Astrocyte (in vitro differentiated cells and primary cell): ENCODE data around the gene TTC12. TPM values are rescaled to one million over a fixed set of nuclear protein-coding genes. Genes with fewer than 3 reads are reported as not detected.

Experiments
- DNase-seq: peaks from one replicate; pipeline ENCODE4 v3.0.0-alpha.2; 2010; ENCODE audit warnings: low read depth
- FAIRE-seq: peaks from 2 replicates; lab custom pipeline; 2011; peaks lifted over from hg19 to GRCh38; lab: Jason Lieb, UNC
- H2AFZ ChIP-seq: 2 replicates; pipeline ENCODE4 v1.6.0; 2012; ENCODE audit warnings: low read depth, low read length, inconsistent platforms
- H3K27ac ChIP-seq: 2 replicates; pipeline ENCODE4 v1.5.1; 2011; ENCODE audit warnings: low read depth, low read length, inconsistent platforms
- H3K27me3 ChIP-seq: 2 replicates; pipeline ENCODE4 v1.6.0; 2011; ENCODE audit warnings: low read length, inconsistent platforms; ENCODE audit not compliant: insufficient read depth
- H3K36me3 ChIP-seq: 2 replicates; pipeline ENCODE4 v1.5.1; 2011; ENCODE audit warnings: low read length, inconsistent platforms; ENCODE audit not compliant: insufficient read depth
- H3K4me1 ChIP-seq: 2 replicates; pipeline ENCODE4 v1.5.1; 2011; ENCODE audit warnings: low read length, inconsistent platforms; ENCODE audit not compliant: insufficient read depth
- H3K4me2 ChIP-seq: 2 replicates; pipeline ENCODE4 v1.6.0; 2012; ENCODE audit warnings: low read length, inconsistent platforms
- H3K4me3 ChIP-seq: 2 replicates; pipeline ENCODE4 v1.5.1; 2011; ENCODE audit warnings: low read depth, mild to moderate bottlenecking, low read length, inconsistent platforms; ENCODE audit not compliant: insufficient read depth
- H3K79me2 ChIP-seq: 2 replicates; pipeline ENCODE4 v1.6.0; 2012; ENCODE audit warnings: mild to moderate bottlenecking, low read length, inconsistent platforms; ENCODE audit not compliant: insufficient read depth
- H3K9ac ChIP-seq: 2 replicates; pipeline ENCODE4 v1.6.0; 2012; ENCODE audit warnings: mild to moderate bottlenecking, low read length, inconsistent platforms
- H3K9me3 ChIP-seq: 2 replicates; pipeline ENCODE4 v1.5.1; 2012; ENCODE audit warnings: low read depth, mild to moderate bottlenecking, low read length, inconsistent platforms; ENCODE audit not compliant: insufficient read depth
- H4K20me1 ChIP-seq: 2 replicates; pipeline ENCODE4 v1.6.0; 2012; ENCODE audit warnings: low read length, inconsistent platforms; ENCODE audit not compliant: insufficient read depth
- H3K27ac Mint-ChIP-seq: one replicate; pipeline ENCODE4 v1.8.0; 2021; ENCODE audit warnings: mild to moderate bottlenecking, mixed read lengths; ENCODE audit not compliant: unreplicated experiment
- H3K27me3 Mint-ChIP-seq: one replicate; pipeline ENCODE4 v1.8.0; 2021; ENCODE audit warnings: low read depth, mixed read lengths; ENCODE audit not compliant: unreplicated experiment
- H3K36me3 Mint-ChIP-seq: one replicate; pipeline ENCODE4 v1.8.0; 2021; ENCODE audit warnings: low read depth, mixed read lengths; ENCODE audit not compliant: unreplicated experiment
- H3K4me1 Mint-ChIP-seq: one replicate; pipeline ENCODE4 v1.8.0; 2021; ENCODE audit warnings: low read depth, mixed read lengths; ENCODE audit not compliant: unreplicated experiment
- H3K4me3 Mint-ChIP-seq: one replicate; pipeline ENCODE4 v1.8.0; 2021; ENCODE audit warnings: mild to moderate bottlenecking, moderate library complexity, mixed read lengths; ENCODE audit not compliant: unreplicated experiment
- H3K9me3 Mint-ChIP-seq: one replicate; pipeline ENCODE4 v1.8.0; 2021; ENCODE audit warnings: mild to moderate bottlenecking, mixed read lengths; ENCODE audit not compliant: unreplicated experiment
- CTCF ChIP-seq: IDR thresholded peaks from 2 replicates; pipeline ENCODE4 v1.5.1; 2011; ENCODE audit warnings: low read depth, mild to moderate bottlenecking, inconsistent platforms, low read length, moderate library complexity; ENCODE audit not compliant: insufficient read depth
- EZH2 ChIP-seq: IDR thresholded peaks from 2 replicates; pipeline ENCODE4 v1.6.1; 2012; ENCODE audit warnings: mild to moderate bottlenecking, low read length, inconsistent platforms; ENCODE audit not compliant: insufficient read depth
- total RNA-seq: library from RNA; stranded (reverse); gene quantifications from 2 replicates; pipeline ENCODE4 v1.2.1, GENCODE V29; 2021

Gene TTC12
- total RNA-seq, 1 donor from 2014 or later, result 9.4 TPM

DNA sequence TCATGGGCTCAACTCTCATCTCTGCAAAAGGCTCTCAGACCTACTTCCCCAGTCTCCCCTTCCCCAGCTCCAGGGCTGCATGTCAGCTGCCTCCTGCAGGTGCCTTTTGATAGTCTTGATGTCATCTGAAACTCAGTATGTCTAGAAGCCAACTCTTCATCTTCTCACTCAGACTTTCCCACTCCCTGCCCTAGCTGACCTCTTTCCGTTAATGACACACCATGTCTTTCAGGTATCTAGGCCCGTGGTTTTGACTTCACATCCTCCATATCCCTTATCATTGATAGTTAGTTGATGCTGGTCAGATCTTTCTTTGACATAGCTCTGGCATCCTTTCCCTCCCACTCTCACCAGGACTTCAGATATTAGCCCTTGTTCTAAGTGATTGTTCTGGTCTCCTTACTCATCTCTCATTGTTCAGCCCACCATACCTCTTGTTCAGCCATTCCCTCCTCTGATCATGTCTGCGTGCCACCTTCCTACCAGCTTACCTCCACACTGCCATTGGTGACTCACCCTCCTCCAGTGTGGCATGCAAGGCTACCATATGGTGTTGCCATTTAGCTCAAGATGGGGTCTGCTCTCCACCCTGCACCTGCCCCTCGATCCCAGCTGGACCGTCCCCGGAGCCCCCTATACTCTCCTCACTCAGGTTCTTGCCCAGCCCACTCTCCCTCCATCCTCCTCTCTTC is 18.4 kb downstream of the TTC12 start:
- Histone ChIP-seq H2AFZ (no peak overlapping the region), H3K4me1 (no peaks in the 10 kb centered on the region), H4K20me1 (no peaks in the 10 kb centered on the region), H3K36me3 (no peaks in the 10 kb centered on the region), H3K9ac (no peak overlapping the region), H3K9me3 (no peaks in the 10 kb centered on the region), H3K4me3 (no peak overlapping the region), H3K27ac (no peak overlapping the region), H3K4me2 (no peak overlapping the region), H3K79me2 (no peaks in the 10 kb centered on the region), H3K27me3 (no peaks in the 10 kb centered on the region)
- Mint-ChIP-seq H3K36me3 (peaks cover 4% of the 10 kb centered on the region), H3K4me3 (no peak overlapping the region), H3K4me1 (peaks cover 1% of the 10 kb centered on the region), H3K9me3 (no peaks in the 10 kb centered on the region), H3K27ac (no peak overlapping the region), H3K27me3 (no peaks in the 10 kb centered on the region)
- DNase-seq (no peak), FAIRE-seq (no peak)
- TF ChIP-seq CTCF (no peak), EZH2 (no peak)

DNA sequence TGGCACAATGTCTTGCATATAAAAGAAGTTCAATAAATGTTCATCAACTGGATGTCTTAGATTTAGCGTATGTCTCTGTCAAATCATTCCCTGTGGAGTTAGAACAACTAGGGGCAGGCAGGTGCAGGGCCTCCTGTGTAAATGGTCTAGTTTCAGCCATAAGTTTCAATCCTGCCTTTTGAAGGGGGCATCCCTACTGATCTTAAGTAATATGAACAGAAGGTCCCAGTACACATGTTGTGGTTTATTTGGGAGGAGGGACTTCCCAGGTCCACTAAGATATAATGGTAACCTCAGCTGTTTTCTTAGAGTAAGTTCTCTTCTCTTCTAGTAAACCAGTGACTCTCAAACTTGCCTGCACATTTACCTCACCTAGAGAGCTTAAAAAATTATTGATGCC is 19.8 kb downstream of the TTC12 start:
- H3K27me3 ChIP-seq, result no peaks in the 10 kb centered on the region
- no peaks in the 10 kb centered on the region for H3K79me2 ChIP-seq
- Mint-ChIP-seq H3K9me3 (no peaks in the 10 kb centered on the region), H3K4me3 (no peak overlapping the region), H3K4me1 (peaks cover 1% of the 10 kb centered on the region), H3K27me3 (no peaks in the 10 kb centered on the region), H3K27ac (no peak overlapping the region), H3K36me3 (peaks cover 2% of the 10 kb centered on the region)
- H3K9ac ChIP-seq, result no peak overlapping the region
- no peak for FAIRE-seq
- H4K20me1 ChIP-seq, result no peaks in the 10 kb centered on the region
- DNase-seq, result no peak
- TF ChIP-seq CTCF (no peak), EZH2 (no peak)
- no peaks in the 10 kb centered on the region for H3K9me3 ChIP-seq
- no peaks in the 10 kb centered on the region for H3K36me3 ChIP-seq
- H3K4me3 ChIP-seq, result no peak overlapping the region
- H3K27ac ChIP-seq, result no peak overlapping the region
- H2AFZ ChIP-seq, result no peak overlapping the region
- H3K4me2 ChIP-seq, result no peak overlapping the region
- no peaks in the 10 kb centered on the region for H3K4me1 ChIP-seq

GRCh38 chr11:113338730-113339129 is 24.3 kb downstream of the TTC12 start:
- Histone ChIP-seq H2AFZ (no peak overlapping the region), H3K4me3 (no peak overlapping the region), H3K9me3 (no peaks in the 10 kb centered on the region), H3K79me2 (no peaks in the 10 kb centered on the region), H3K27ac (no peak overlapping the region), H3K27me3 (no peaks in the 10 kb centered on the region), H3K36me3 (no peaks in the 10 kb centered on the region), H3K9ac (no peak overlapping the region), H3K4me1 (no peaks in the 10 kb centered on the region), H4K20me1 (no peaks in the 10 kb centered on the region), H3K4me2 (no peak overlapping the region)
- Mint-ChIP-seq H3K4me3 (no peak overlapping the region), H3K27ac (no peak overlapping the region), H3K36me3 (peaks cover 3% of the 10 kb centered on the region), H3K27me3 (no peaks in the 10 kb centered on the region), H3K4me1 (no peaks in the 10 kb centered on the region), H3K9me3 (no peaks in the 10 kb centered on the region)
- no peak for DNase-seq
- TF ChIP-seq EZH2, result no peak
- no peak for TF ChIP-seq CTCF
- FAIRE-seq, result no peak
